T-helper 9 cell (primary cell): ENCODE measurements around the gene ATP9B.

Source experiments
- DNase-seq: peaks from one replicate; pipeline ENCODE4 v3.0.0-alpha.2; 2020

Gene ATP9B

GRCh38 chr18:79386547-79386946, 317.4 kb downstream of the ATP9B start:
- no peak for DNase-seq

- no peak for DNase-seq
Measured at GRCh38 chr18:79387214-79387613, 318.0 kb downstream of the ATP9B start.

GRCh38 chr18:79387615-79388014, 318.4 kb downstream of the ATP9B start:
- DNase-seq = no peak

GRCh38 chr18:79388043-79388442, 318.8 kb downstream of the ATP9B start:
- no peak for DNase-seq

GRCh38 chr18:79389689-79390088, 320.5 kb downstream of the ATP9B start:
- no peak for DNase-seq

GRCh38 chr18:79392226-79392625, 323.0 kb downstream of the ATP9B start:
- DNase-seq = no peak

- DNase-seq = no peak
Measured at GRCh38 chr18:79393181-79393634, 324.0 kb downstream of the ATP9B start.

- no peak for DNase-seq
Measured at GRCh38 chr18:79393635-79394533, 324.7 kb downstream of the ATP9B start.

GRCh38 chr18:79394534-79395307, 325.5 kb downstream of the ATP9B start:
- peak; percentile 40 for DNase-seq

- DNase-seq = no peak
Measured at GRCh38 chr18:79395308-79395640, 326.1 kb downstream of the ATP9B start.

- DNase-seq = peak; percentile 76
Measured at GRCh38 chr18:79395761-79396404, 326.7 kb downstream of the ATP9B start, which contains the start of gene NFATC1. Gene NFATC1, plus strand, starts transcription at chr18:79395930. Its CDS starts 295 bp downstream, at chr18:79396225.

GRCh38 chr18:79396431-79397246, 327.4 kb downstream of the ATP9B start:
- DNase-seq = no peak

- DNase-seq = no peak
Measured at GRCh38 chr18:79397247-79397829, 328.1 kb downstream of the ATP9B start.

GRCh38 chr18:79397830-79398761, 328.9 kb downstream of the ATP9B start:
- no peak for DNase-seq

- DNase-seq = no peak
Measured at GRCh38 chr18:79399275-79400081, 330.3 kb downstream of the ATP9B start.

GRCh38 chr18:79400091-79400590, 330.9 kb downstream of the ATP9B start:
- DNase-seq = peak; percentile 64

GRCh38 chr18:79400591-79401381, 331.6 kb downstream of the ATP9B start:
- peak; percentile 56 for DNase-seq

- DNase-seq = no peak
Measured at GRCh38 chr18:79401494-79402208, 332.5 kb downstream of the ATP9B start.
